H1 (cell line): Measurements from ENCODE around the gene EIPR1. TPM values are rescaled to one million over a fixed set of nuclear protein-coding genes. Genes with fewer than 3 reads are reported as not detected.

Experiments
- CHD7 ChIP-seq: fragments of 300-600 bp; sonication (generic); IDR thresholded peaks from 2 replicates; pipeline ENCODE4 v1.7.1; 2012; ENCODE audit warnings: low read length, moderate library complexity, mild to moderate bottlenecking, inconsistent platforms; ENCODE audit not compliant: insufficient replicate concordance
- KDM1A ChIP-seq: fragments of 200-600, 300-600 bp; sonication (generic); IDR thresholded peaks from 2 replicates; pipeline ENCODE4 v1.7.1; 2016; ENCODE audit warnings: mild to moderate bottlenecking, low read length, borderline replicate concordance
- POU5F1 ChIP-seq: IDR thresholded peaks from 2 replicates; pipeline ENCODE4 v1.6.1; 2011; ENCODE audit warnings: low read depth, mild to moderate bottlenecking, low read length, moderate library complexity
- ZNF274 ChIP-seq: IDR thresholded peaks from 2 replicates; pipeline ENCODE4 v1.7.0; 2012; ENCODE audit warnings: low read length, borderline replicate concordance; ENCODE audit errors: extremely low read depth
- polyA plus RNA-seq, 7 experiments: library from polyadenylated mRNA; depleted of rRNA in 3 of 7; stranded (reverse) in 5 of 7; unstranded in 2 of 7; fragments of >200 nt in 5 of 7; fragments of 200-250 nt in 2 of 7; gene quantifications; 1 replicate in 5 of 7; 2 replicates in 1 of 7; 4 replicates in 1 of 7; pipeline versions ENCODE4 v1.2.1 to v1.2.3, GENCODE V29; 2011 to 2013; ENCODE audit warnings: missing spikeins in 2 of 7, mixed read lengths in 2 of 7
- total RNA-seq: library from RNA; stranded (reverse); fragmentation: NEBNext Ultra II Directional; extraction: Animal tissue kit (Norgen Biotek cat#: 25700); gene quantifications from 2 replicates; pipeline ENCODE4 v1.2.1, GENCODE V29; 2021

Gene EIPR1
- total and polyA plus RNA-seq, 2 of the 8 experiments (the other 6 are each of a cell fraction or from before 2014, with no cell fraction given) = 26.3 to 56.4 TPM

GRCh38 chr2:3142961-3143571, 234.6 kb downstream of the EIPR1 start (continued):
- TF ChIP-seq CHD7 (no peak), ZNF274 (no peak), POU5F1 (no peak), KDM1A (no peak)
